H9 (cell line): Measurements from ENCODE around the gene GRIK4. TPM values are rescaled to one million over a fixed set of nuclear protein-coding genes. Genes with fewer than 3 reads are reported as not detected.

Source experiments
- DNase-seq: peaks from one replicate; pipeline ENCODE4 v3.0.0-alpha.2; 2017
- H2AFZ ChIP-seq: one replicate; pipeline ENCODE4 v1.6.1; 2013; ENCODE audit warnings: mild to moderate bottlenecking, low read length, control low read depth, moderate library complexity
- H2AK5ac ChIP-seq: 2 replicates; pipeline ENCODE4 v1.6.1; 2013; ENCODE audit warnings: low read length, control low read depth, mixed read lengths; ENCODE audit not compliant: insufficient read length
- H2BK120ac ChIP-seq: one replicate; pipeline ENCODE4 v1.6.1; 2013; ENCODE audit warnings: low read depth, mild to moderate bottlenecking, low read length, control low read depth, inconsistent platforms; ENCODE audit not compliant: poor library complexity, severe bottlenecking
- H2BK12ac ChIP-seq: 2 replicates; pipeline ENCODE4 v1.6.1; 2013; ENCODE audit warnings: low read length, control low read depth, mixed read lengths, low read depth; ENCODE audit not compliant: insufficient read length
- H2BK15ac ChIP-seq: 2 replicates; pipeline ENCODE4 v1.6.1; 2013; ENCODE audit warnings: low read depth, low read length, control low read depth
- H2BK20ac ChIP-seq: one replicate; pipeline ENCODE4 v1.6.1; 2013; ENCODE audit warnings: low read depth, mild to moderate bottlenecking, low read length, control low read depth, inconsistent platforms; ENCODE audit not compliant: poor library complexity, severe bottlenecking
- H2BK5ac ChIP-seq: 2 replicates; pipeline ENCODE4 v1.6.1; 2013; ENCODE audit warnings: low read length, control low read depth, mixed read lengths; ENCODE audit not compliant: insufficient read length
- H3K14ac ChIP-seq: 2 replicates; pipeline ENCODE4 v1.6.1; 2013; ENCODE audit warnings: low read length, control low read depth; ENCODE audit not compliant: insufficient read depth
- H3K18ac ChIP-seq: 2 replicates; pipeline ENCODE4 v1.6.1; 2013; ENCODE audit warnings: low read depth, mild to moderate bottlenecking, mixed read lengths, low read length, control low read depth; ENCODE audit not compliant: insufficient read length
- H3K23ac ChIP-seq: 2 replicates; pipeline ENCODE4 v1.6.1; 2013; ENCODE audit warnings: low read length, control low read depth, mixed read lengths, low read depth; ENCODE audit not compliant: insufficient read length
- H3K23me2 ChIP-seq: 2 replicates; pipeline ENCODE4 v1.6.1; 2013; ENCODE audit warnings: low read depth, mild to moderate bottlenecking, mixed read lengths, low read length, control low read depth; ENCODE audit not compliant: insufficient read length, poor library complexity, severe bottlenecking
- H3K27ac ChIP-seq: 2 replicates; pipeline ENCODE4 v1.5.1; 2013; ENCODE audit warnings: low read length, control low read depth, mixed read lengths, low read depth; ENCODE audit not compliant: insufficient read length
- H3K27me3 ChIP-seq: 2 replicates; pipeline ENCODE4 v1.6.1; 2013; ENCODE audit warnings: low read length, control low read depth, inconsistent platforms; ENCODE audit not compliant: insufficient read depth
- H3K4ac ChIP-seq: 2 replicates; pipeline ENCODE4 v1.6.1; 2013; ENCODE audit warnings: low read depth, mild to moderate bottlenecking, control low read depth, inconsistent platforms, low read length, moderate library complexity
- H3K4me1 ChIP-seq: 2 replicates; pipeline ENCODE4 v1.6.1; 2013; ENCODE audit warnings: low read length, control low read depth, inconsistent platforms; ENCODE audit not compliant: insufficient read depth
- H3K4me2 ChIP-seq: 2 replicates; pipeline ENCODE4 v1.6.1; 2013; ENCODE audit warnings: low read length, control low read depth, mixed read lengths; ENCODE audit not compliant: insufficient read length, insufficient read depth
- H3K56ac ChIP-seq: 2 replicates; pipeline ENCODE4 v1.6.1; 2013; ENCODE audit warnings: low read depth, mild to moderate bottlenecking, mixed read lengths, low read length, control low read depth; ENCODE audit not compliant: insufficient read length
- H3K79me1 ChIP-seq: 2 replicates; pipeline ENCODE4 v1.6.1; 2013; ENCODE audit warnings: low read depth, mild to moderate bottlenecking, moderate library complexity, low read length, control low read depth, inconsistent platforms; ENCODE audit not compliant: insufficient read depth, poor library complexity, severe bottlenecking
- H3K79me2 ChIP-seq: 2 replicates; pipeline ENCODE4 v1.6.1; 2013; ENCODE audit warnings: low read length, control low read depth, inconsistent platforms; ENCODE audit not compliant: insufficient read depth
- H3K9ac ChIP-seq: 2 replicates; pipeline ENCODE4 v1.6.1; 2013; ENCODE audit warnings: low read length, control low read depth, mixed read lengths; ENCODE audit not compliant: insufficient read length; ENCODE audit errors: extremely low read depth
- H3K9me3 ChIP-seq: one replicate; pipeline ENCODE4 v1.6.1; 2013; ENCODE audit warnings: low read depth, low read length, inconsistent platforms; ENCODE audit not compliant: control insufficient read depth
- H3T11ph ChIP-seq: one replicate; pipeline ENCODE4 v1.6.1; 2013; ENCODE audit warnings: mild to moderate bottlenecking, low read length, control low read depth, inconsistent platforms
- H4K20me1 ChIP-seq: one replicate; pipeline ENCODE4 v1.6.1; 2013; ENCODE audit not compliant: control insufficient read depth, insufficient read length, insufficient read depth
- H4K5ac ChIP-seq: 2 replicates; pipeline ENCODE4 v1.6.1; 2013; ENCODE audit warnings: low read depth, mild to moderate bottlenecking, mixed read lengths, low read length, control low read depth; ENCODE audit not compliant: insufficient read length
- H4K8ac ChIP-seq: replicated peaks from 2 replicates; pipeline ENCODE4 v1.6.1; 2013; ENCODE audit warnings: low read length, control low read depth, mixed read lengths, low read depth; ENCODE audit not compliant: insufficient read length
- H4K91ac ChIP-seq: 2 replicates; pipeline ENCODE4 v1.6.1; 2013; ENCODE audit warnings: low read depth, mild to moderate bottlenecking, moderate library complexity, mixed read lengths, low read length, control low read depth; ENCODE audit not compliant: insufficient read length
- H3K27ac Mint-ChIP-seq, 3 experiments: 2 replicates in 2 of 3; 3 replicates in 1 of 3; pipeline ENCODE4 v1.8.0; 2020 to 2021; ENCODE audit warnings: mixed read lengths in 3 of 3, mild to moderate bottlenecking in 1 of 3, moderate library complexity in 1 of 3
- H3K27me3 Mint-ChIP-seq: 2 replicates; pipeline ENCODE4 v1.8.0; 2021; ENCODE audit warnings: low read depth, mild to moderate bottlenecking, moderate library complexity, mixed read lengths
- H3K36me3 Mint-ChIP-seq, 3 experiments: 2 replicates in 2 of 3; 3 replicates in 1 of 3; pipeline ENCODE4 v1.8.0; 2020 to 2021; ENCODE audit warnings: low read depth in 3 of 3, mixed read lengths in 3 of 3; ENCODE audit not compliant: insufficient read depth in 1 of 3
- H3K4me1 Mint-ChIP-seq, 2 experiments: 2 replicates each; pipeline ENCODE4 v1.8.0; 2020; ENCODE audit warnings: mixed read lengths in 2 of 2
- H3K4me3 Mint-ChIP-seq, 2 experiments: 2 replicates in 1 of 2; 3 replicates in 1 of 2; pipeline ENCODE4 v1.8.0; 2020 to 2021; ENCODE audit warnings: mild to moderate bottlenecking in 2 of 2, mixed read lengths in 2 of 2, moderate library complexity in 1 of 2
- H3K9me3 Mint-ChIP-seq, 2 experiments: 2 replicates in 1 of 2; 3 replicates in 1 of 2; pipeline ENCODE4 v1.8.0; 2020; ENCODE audit warnings: mild to moderate bottlenecking in 2 of 2, mixed read lengths in 2 of 2, moderate library complexity in 1 of 2
- WGBS: extraction: QIAGEN DNeasy Blood & Tissue Kit; methylation state at CpG from one replicate; pipeline ENCODE4 v1.1.7; 2013; ENCODE audit warnings: missing lambda C conversion rate, low lambda C conversion rate, mixed read lengths; ENCODE audit not compliant: insufficient read length; ENCODE audit errors: extremely low coverage; 5-methylcytosine and 5-hydroxymethylcytosine counted together
- total RNA-seq: library from RNA; stranded (reverse); gene quantifications from 2 replicates; pipeline ENCODE4 v1.2.1, GENCODE V29; 2021
- TF ChIP-seq, protein P1 (sequence below): fragments of 200-600 bp; sonication (generic); conservative IDR thresholded peaks from 3 replicates; pipeline ENCODE4 v1.8.0; 2021; ENCODE audit warnings: antibody characterized with exemption, mild to moderate bottlenecking

GRIK4 gene
- total RNA-seq, 1 experiment from 2014 or later: 2.3 TPM

DNA sequence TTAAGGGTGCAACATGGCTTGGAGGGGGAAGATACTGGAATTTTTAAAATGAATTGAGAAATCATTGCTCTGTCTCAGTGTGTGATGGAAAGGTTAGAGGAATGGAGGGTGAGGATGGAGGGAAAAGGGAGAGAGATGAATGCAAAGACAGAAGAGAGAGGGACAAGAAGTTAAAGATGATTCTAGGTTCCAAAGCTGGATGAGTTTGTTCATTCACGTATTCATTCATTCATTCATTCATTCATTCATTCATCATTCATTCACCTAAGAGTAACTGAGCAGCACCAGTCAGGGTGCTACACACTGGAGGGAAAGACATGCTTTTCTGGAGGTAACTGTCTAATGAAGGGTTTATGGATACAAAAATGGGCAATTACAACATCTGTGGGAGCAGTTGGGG lies 209.2 kb downstream of the GRIK4 start:
- no peak overlapping the region for H3K4ac ChIP-seq
- no peak overlapping the region for H4K91ac ChIP-seq
- no peaks in the 10 kb centered on the region for H3K9me3 ChIP-seq
- H3K4me1 Mint-ChIP-seq: peaks cover 38 to 52% of the 10 kb centered on the region in 2 experiments
- H4K8ac ChIP-seq: no peak overlapping the region
- no peak overlapping the region for H3K56ac ChIP-seq
- H3K79me2 ChIP-seq: no peaks in the 10 kb centered on the region
- no peak overlapping the region for H3K4me3 Mint-ChIP-seq
- no peaks in the 10 kb centered on the region for H3K79me1 ChIP-seq
- no peak overlapping the region for H3K9ac ChIP-seq
- no peaks in the 10 kb centered on the region; the same call in 1 of the 2 replicates for H3K4me1 ChIP-seq
- no peaks in the 10 kb centered on the region for H4K20me1 ChIP-seq
- no peak overlapping the region for H2BK120ac ChIP-seq
- H3K14ac ChIP-seq: no peak overlapping the region
- H3K23me2 ChIP-seq: no peaks in the 10 kb centered on the region
- no peak overlapping the region for H2BK15ac ChIP-seq
- H3K4me2 ChIP-seq: no peak overlapping the region
- no peak overlapping the region; a peak in 1 of 7 replicates for H3K27ac Mint-ChIP-seq
- DNase-seq: no peak
- H3K27me3 ChIP-seq: no peaks in the 10 kb centered on the region
- H3K9me3 Mint-ChIP-seq: peaks cover 2 to 4% of the 10 kb centered on the region in 2 experiments; a peak in 4 of 5 replicates
- H2BK12ac ChIP-seq: no peak overlapping the region
- no peak overlapping the region for H3T11ph ChIP-seq
- H2AK5ac ChIP-seq: no peak overlapping the region
- peaks cover 1% of the 10 kb centered on the region for H3K27me3 Mint-ChIP-seq
- H3K36me3 Mint-ChIP-seq: peaks cover 0 to 2% (median 0%) of the 10 kb centered on the region in 3 experiments; a peak in 1 of 7 replicates
- TF ChIP-seq, protein P1, sequence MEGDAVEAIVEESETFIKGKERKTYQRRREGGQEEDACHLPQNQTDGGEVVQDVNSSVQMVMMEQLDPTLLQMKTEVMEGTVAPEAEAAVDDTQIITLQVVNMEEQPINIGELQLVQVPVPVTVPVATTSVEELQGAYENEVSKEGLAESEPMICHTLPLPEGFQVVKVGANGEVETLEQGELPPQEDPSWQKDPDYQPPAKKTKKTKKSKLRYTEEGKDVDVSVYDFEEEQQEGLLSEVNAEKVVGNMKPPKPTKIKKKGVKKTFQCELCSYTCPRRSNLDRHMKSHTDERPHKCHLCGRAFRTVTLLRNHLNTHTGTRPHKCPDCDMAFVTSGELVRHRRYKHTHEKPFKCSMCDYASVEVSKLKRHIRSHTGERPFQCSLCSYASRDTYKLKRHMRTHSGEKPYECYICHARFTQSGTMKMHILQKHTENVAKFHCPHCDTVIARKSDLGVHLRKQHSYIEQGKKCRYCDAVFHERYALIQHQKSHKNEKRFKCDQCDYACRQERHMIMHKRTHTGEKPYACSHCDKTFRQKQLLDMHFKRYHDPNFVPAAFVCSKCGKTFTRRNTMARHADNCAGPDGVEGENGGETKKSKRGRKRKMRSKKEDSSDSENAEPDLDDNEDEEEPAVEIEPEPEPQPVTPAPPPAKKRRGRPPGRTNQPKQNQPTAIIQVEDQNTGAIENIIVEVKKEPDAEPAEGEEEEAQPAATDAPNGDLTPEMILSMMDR: no peak
- H2AFZ ChIP-seq: no peak overlapping the region
- H3K23ac ChIP-seq: no peak overlapping the region
- no peak overlapping the region for H2BK20ac ChIP-seq
- no peak overlapping the region for H2BK5ac ChIP-seq
- H3K27ac ChIP-seq: no peak overlapping the region
- no peak overlapping the region for H3K18ac ChIP-seq
- H4K5ac ChIP-seq: no peak overlapping the region
- WGBS: no CpG with 5 or more reads among the region's 1 CpG
